CD4-positive, alpha-beta T cell treated with Interleukin-15 for 1 hour (primary cell): ENCODE measurements around the gene CCDC77.

ENCODE experiments used
- DNase-seq: peaks from one replicate; pipeline ENCODE4 v3.0.0-alpha.2; 2020

CCDC77 gene

GRCh38 chr12:454833-455232 lies 53.4 kb downstream of the CCDC77 start:
- DNase-seq, result no peak

GRCh38 chr12:455821-456220 lies 54.4 kb downstream of the CCDC77 start:
- DNase-seq, result no peak

GRCh38 chr12:457676-458075 lies 56.2 kb downstream of the CCDC77 start:
- DNase-seq, result no peak

- DNase-seq, result no peak
These were observed 57.6 kb downstream of the CCDC77 start for GRCh38 chr12:459050-459429.

GRCh38 chr12:459430-460258 lies 58.2 kb downstream of the CCDC77 start, which contains the start of gene B4GALNT3:
TSS of gene B4GALNT3 (plus strand) at chr12:459939. CDS start at chr12:460377, 438 bp downstream.
- peak; percentile 35 for DNase-seq

GRCh38 chr12:460261-461230 lies 59.1 kb downstream of the CCDC77 start:
- no peak for DNase-seq

- no peak for DNase-seq
These were observed 60.0 kb downstream of the CCDC77 start for GRCh38 chr12:461425-461824.

- DNase-seq, result no peak
These were observed 61.7 kb downstream of the CCDC77 start for GRCh38 chr12:462936-463705.

GRCh38 chr12:464484-465267 lies 63.2 kb downstream of the CCDC77 start:
- no peak for DNase-seq

GRCh38 chr12:466039-466438 lies 64.6 kb downstream of the CCDC77 start:
- DNase-seq, result no peak

GRCh38 chr12:466762-467161 lies 65.3 kb downstream of the CCDC77 start:
- no peak for DNase-seq

GRCh38 chr12:467591-467990 lies 66.1 kb downstream of the CCDC77 start:
- DNase-seq, result no peak

- DNase-seq, result no peak
These were observed 67.4 kb downstream of the CCDC77 start for GRCh38 chr12:468671-469389.

- no peak for DNase-seq
These were observed 68.7 kb downstream of the CCDC77 start for GRCh38 chr12:470133-470532.

- no peak for DNase-seq
These were observed 71.8 kb downstream of the CCDC77 start for GRCh38 chr12:473198-473597.

GRCh38 chr12:473863-474577 lies 72.6 kb downstream of the CCDC77 start:
- DNase-seq, result no peak

- DNase-seq, result no peak
These were observed 73.8 kb downstream of the CCDC77 start for GRCh38 chr12:475286-475685.

GRCh38 chr12:479161-479560 lies 77.7 kb downstream of the CCDC77 start:
- no peak for DNase-seq

GRCh38 chr12:480831-481816 lies 79.7 kb downstream of the CCDC77 start:
- no peak for DNase-seq
